ENCODE measurements around the gene MAPK8.

The MAPK8 gene

DNA sequence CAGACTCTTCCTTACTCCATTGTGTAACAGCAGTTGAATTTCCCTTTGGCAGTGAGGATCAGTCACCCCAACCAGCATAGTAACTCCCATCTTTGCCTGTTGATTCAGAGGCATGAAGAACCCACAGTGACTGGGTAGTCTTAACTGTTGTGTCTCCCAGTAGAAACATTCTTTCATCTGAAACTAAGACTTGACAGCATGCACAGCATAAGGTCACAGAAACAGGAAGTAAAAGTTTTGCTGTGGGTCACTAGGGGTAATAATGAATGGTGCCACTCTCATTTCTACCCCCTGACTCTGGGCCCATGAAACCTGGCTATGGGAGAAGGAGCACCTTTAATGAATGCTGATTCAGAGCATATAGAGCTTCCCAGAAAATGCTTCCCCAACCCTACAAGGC lies 23.6 kb upstream of the MAPK8 start:
- H3K27ac ChIP-seq (ENCODE audit: low read depth, low read length): no peak overlapping the region
- H3K9me3 ChIP-seq (ENCODE audit: insufficient read depth, low read depth, low read length): peaks cover 10% of the 10 kb centered on the region; the same call in 1 of the 2 replicates
- H3K4me1 ChIP-seq (ENCODE audit: insufficient read depth, low read length): no peaks in the 10 kb centered on the region
- no peaks in the 10 kb centered on the region for H3K36me3 ChIP-seq (ENCODE audit: insufficient read depth, low read length)
- no peak overlapping the region for H3K9ac ChIP-seq (ENCODE audit: low read depth, low read length)
- no peaks in the 10 kb centered on the region for H3K27me3 ChIP-seq (ENCODE audit: insufficient read depth, low read length)
- no peak overlapping the region for H3K4me3 ChIP-seq (ENCODE audit: low read length)

GRCh38 chr10:48284002-48284546 lies 22.4 kb upstream of the MAPK8 start:
- Histone ChIP-seq H3K27me3 (ENCODE audit: insufficient read depth, low read length) (no peaks in the 10 kb centered on the region), H3K4me3 (ENCODE audit: low read length) (no peak overlapping the region), H3K4me1 (ENCODE audit: insufficient read depth, low read length) (no peaks in the 10 kb centered on the region), H3K36me3 (ENCODE audit: insufficient read depth, low read length) (no peaks in the 10 kb centered on the region), H3K9me3 (ENCODE audit: insufficient read depth, low read depth, low read length) (peaks cover 10% of the 10 kb centered on the region; the same call in 1 of the 2 replicates), H3K9ac (ENCODE audit: low read depth, low read length) (no peak overlapping the region), H3K27ac (ENCODE audit: low read depth, low read length) (no peak overlapping the region)
- WGBS: 88% methylated on average over 2 of the region's 2 CpGs

DNA sequence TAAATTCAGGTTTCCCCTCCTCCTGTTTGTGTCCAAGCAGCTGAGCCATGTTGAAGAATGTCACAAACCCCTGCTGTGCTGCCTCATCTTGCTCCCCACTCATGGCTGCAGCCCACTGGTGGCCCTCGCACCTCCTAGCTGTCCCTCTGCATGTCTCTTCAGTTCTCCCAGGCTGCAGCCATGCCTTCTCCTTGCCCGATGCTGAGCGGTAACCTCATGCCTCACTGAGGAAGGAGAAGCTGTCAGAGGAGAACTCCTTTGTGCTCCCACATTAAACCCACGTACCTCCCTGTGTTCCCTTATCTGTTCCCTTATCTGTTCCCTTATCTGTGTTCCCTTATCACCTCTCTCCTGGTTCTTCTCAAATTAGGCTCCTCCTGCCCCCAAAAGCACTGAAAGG lies 21.7 kb upstream of the MAPK8 start:
- 69% methylated on average over 4 of the region's 4 CpGs for WGBS
- no peak overlapping the region for H3K27ac ChIP-seq (ENCODE audit: low read depth, low read length)
- H3K4me3 ChIP-seq (ENCODE audit: low read length): no peak overlapping the region
- H3K9ac ChIP-seq (ENCODE audit: low read depth, low read length): no peak overlapping the region
- peaks cover 10% of the 10 kb centered on the region; the same call in 1 of the 2 replicates for H3K9me3 ChIP-seq (ENCODE audit: insufficient read depth, low read depth, low read length)
- H3K36me3 ChIP-seq (ENCODE audit: insufficient read depth, low read length): no peaks in the 10 kb centered on the region
- H3K4me1 ChIP-seq (ENCODE audit: insufficient read depth, low read length): no peaks in the 10 kb centered on the region
- H3K27me3 ChIP-seq (ENCODE audit: insufficient read depth, low read length): no peaks in the 10 kb centered on the region

GRCh38 chr10:48285710-48286109 lies 20.8 kb upstream of the MAPK8 start:
- peaks cover 10% of the 10 kb centered on the region; the same call in 1 of the 2 replicates for H3K9me3 ChIP-seq (ENCODE audit: insufficient read depth, low read depth, low read length)
- no peak overlapping the region for H3K27ac ChIP-seq (ENCODE audit: low read depth, low read length)
- WGBS: 86% methylated on average over 5 of the region's 5 CpGs
- no peaks in the 10 kb centered on the region for H3K36me3 ChIP-seq (ENCODE audit: insufficient read depth, low read length)
- H3K4me1 ChIP-seq (ENCODE audit: insufficient read depth, low read length): no peaks in the 10 kb centered on the region
- no peak overlapping the region for H3K9ac ChIP-seq (ENCODE audit: low read depth, low read length)
- H3K27me3 ChIP-seq (ENCODE audit: insufficient read depth, low read length): no peaks in the 10 kb centered on the region
- H3K4me3 ChIP-seq (ENCODE audit: low read length): no peak overlapping the region

- H3K4me3 ChIP-seq (ENCODE audit: low read length): no peak overlapping the region
- H3K27ac ChIP-seq (ENCODE audit: low read depth, low read length): no peak overlapping the region
- no peaks in the 10 kb centered on the region for H3K27me3 ChIP-seq (ENCODE audit: insufficient read depth, low read length)
- no peaks in the 10 kb centered on the region for H3K36me3 ChIP-seq (ENCODE audit: insufficient read depth, low read length)
- H3K9ac ChIP-seq (ENCODE audit: low read depth, low read length): no peak overlapping the region
- 100% methylated on average over 1 of the region's 1 CpG for WGBS
- H3K9me3 ChIP-seq (ENCODE audit: insufficient read depth, low read depth, low read length): peaks cover 10% of the 10 kb centered on the region; the same call in 1 of the 2 replicates
- no peaks in the 10 kb centered on the region for H3K4me1 ChIP-seq (ENCODE audit: insufficient read depth, low read length)
Measured at GRCh38 chr10:48286356-48286755, 20.1 kb upstream of the MAPK8 start.

GRCh38 chr10:48287417-48288391 lies 18.8 kb upstream of the MAPK8 start:
- H3K27me3 ChIP-seq (ENCODE audit: insufficient read depth, low read length): no peaks in the 10 kb centered on the region
- no peak overlapping the region for H3K4me3 ChIP-seq (ENCODE audit: low read length)
- H3K9me3 ChIP-seq (ENCODE audit: insufficient read depth, low read depth, low read length): peaks cover 10% of the 10 kb centered on the region; the same call in 1 of the 2 replicates
- H3K36me3 ChIP-seq (ENCODE audit: insufficient read depth, low read length): no peaks in the 10 kb centered on the region
- 90% methylated on average over 13 of the region's 13 CpGs for WGBS
- H3K4me1 ChIP-seq (ENCODE audit: insufficient read depth, low read length): no peaks in the 10 kb centered on the region
- no peak overlapping the region for H3K27ac ChIP-seq (ENCODE audit: low read depth, low read length)
- no peak overlapping the region for H3K9ac ChIP-seq (ENCODE audit: low read depth, low read length)

GRCh38 chr10:48288661-48289060 lies 17.8 kb upstream of the MAPK8 start:
- no peaks in the 10 kb centered on the region for H3K27me3 ChIP-seq (ENCODE audit: insufficient read depth, low read length)
- no peaks in the 10 kb centered on the region for H3K36me3 ChIP-seq (ENCODE audit: insufficient read depth, low read length)
- H3K27ac ChIP-seq (ENCODE audit: low read depth, low read length): no peak overlapping the region
- no peaks in the 10 kb centered on the region for H3K4me1 ChIP-seq (ENCODE audit: insufficient read depth, low read length)
- peaks cover 10% of the 10 kb centered on the region; the same call in 1 of the 2 replicates for H3K9me3 ChIP-seq (ENCODE audit: insufficient read depth, low read depth, low read length)
- H3K9ac ChIP-seq (ENCODE audit: low read depth, low read length): no peak overlapping the region
- WGBS: 92% methylated on average over 7 of the region's 7 CpGs
- H3K4me3 ChIP-seq (ENCODE audit: low read length): no peak overlapping the region

GRCh38 chr10:48289501-48290238 lies 16.8 kb upstream of the MAPK8 start:
- no peak overlapping the region for H3K9ac ChIP-seq (ENCODE audit: low read depth, low read length)
- H3K27me3 ChIP-seq (ENCODE audit: insufficient read depth, low read length): no peaks in the 10 kb centered on the region
- H3K36me3 ChIP-seq (ENCODE audit: insufficient read depth, low read length): no peaks in the 10 kb centered on the region
- H3K4me1 ChIP-seq (ENCODE audit: insufficient read depth, low read length): no peaks in the 10 kb centered on the region
- WGBS: 31% methylated on average over 9 of the region's 9 CpGs
- H3K4me3 ChIP-seq (ENCODE audit: low read length): no peak overlapping the region
- 0 out of 2 replicates have a peak, but pooled peaks cover 1% of the 10 kb centered on the region for H3K9me3 ChIP-seq (ENCODE audit: insufficient read depth, low read depth, low read length)
- no peak overlapping the region for H3K27ac ChIP-seq (ENCODE audit: low read depth, low read length)

- no peak overlapping the region for H3K27ac ChIP-seq (ENCODE audit: low read depth, low read length)
- no peaks in the 10 kb centered on the region for H3K27me3 ChIP-seq (ENCODE audit: insufficient read depth, low read length)
- no peaks in the 10 kb centered on the region for H3K36me3 ChIP-seq (ENCODE audit: insufficient read depth, low read length)
- no peaks in the 10 kb centered on the region for H3K4me1 ChIP-seq (ENCODE audit: insufficient read depth, low read length)
- 92% methylated on average over 9 of the region's 9 CpGs for WGBS
- no peak overlapping the region for H3K4me3 ChIP-seq (ENCODE audit: low read length)
- no peaks in the 10 kb centered on the region for H3K9me3 ChIP-seq (ENCODE audit: insufficient read depth, low read depth, low read length)
- no peak overlapping the region for H3K9ac ChIP-seq (ENCODE audit: low read depth, low read length)
Measured at GRCh38 chr10:48290286-48290685, 16.2 kb upstream of the MAPK8 start.

DNA sequence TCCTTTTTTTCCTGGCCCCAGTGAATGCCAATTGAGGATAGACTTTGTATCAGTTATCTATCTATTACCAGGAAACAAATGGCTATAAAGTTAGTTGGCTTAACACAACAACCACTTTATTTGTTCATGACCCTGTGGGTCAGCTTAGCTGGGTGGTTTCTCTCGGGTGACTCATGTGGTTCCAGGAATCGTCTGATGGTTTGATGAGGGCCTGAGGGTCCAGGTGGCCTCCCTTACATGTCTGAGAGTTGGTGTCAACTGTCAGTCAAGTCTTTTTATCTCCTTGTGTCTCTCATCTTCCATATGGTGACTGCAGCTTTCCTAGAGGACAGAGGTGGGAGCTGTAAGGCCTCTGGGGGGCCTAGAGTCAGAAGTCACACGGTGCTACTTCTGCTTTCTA lies 15.3 kb upstream of the MAPK8 start:
- Histone ChIP-seq H3K4me3 (ENCODE audit: low read length) (no peak overlapping the region), H3K9me3 (ENCODE audit: insufficient read depth, low read depth, low read length) (no peaks in the 10 kb centered on the region), H3K36me3 (ENCODE audit: insufficient read depth, low read length) (no peaks in the 10 kb centered on the region), H3K4me1 (ENCODE audit: insufficient read depth, low read length) (no peaks in the 10 kb centered on the region), H3K27me3 (ENCODE audit: insufficient read depth, low read length) (no peaks in the 10 kb centered on the region), H3K27ac (ENCODE audit: low read depth, low read length) (no peak overlapping the region), H3K9ac (ENCODE audit: low read depth, low read length) (no peak overlapping the region)
- WGBS: 98% methylated on average over 3 of the region's 3 CpGs

- 89% methylated on average over 3 of the region's 3 CpGs for WGBS
- H3K36me3 ChIP-seq (ENCODE audit: insufficient read depth, low read length): no peaks in the 10 kb centered on the region
- H3K4me3 ChIP-seq (ENCODE audit: low read length): no peak overlapping the region
- H3K4me1 ChIP-seq (ENCODE audit: insufficient read depth, low read length): no peaks in the 10 kb centered on the region
- H3K9me3 ChIP-seq (ENCODE audit: insufficient read depth, low read depth, low read length): no peaks in the 10 kb centered on the region
- no peak overlapping the region for H3K27ac ChIP-seq (ENCODE audit: low read depth, low read length)
- H3K27me3 ChIP-seq (ENCODE audit: insufficient read depth, low read length): no peaks in the 10 kb centered on the region
- H3K9ac ChIP-seq (ENCODE audit: low read depth, low read length): no peak overlapping the region
Measured at GRCh38 chr10:48292616-48293015, 13.9 kb upstream of the MAPK8 start.
